ENCODE data around the gene TBC1D9B. TPM values are rescaled to one million over a fixed set of nuclear protein-coding genes. Genes with fewer than 3 reads are reported as not detected.

TBC1D9B gene
- total RNA-seq, 4 donors from 2014 or later, result 58.8 to 439 (median 212) TPM

DNA sequence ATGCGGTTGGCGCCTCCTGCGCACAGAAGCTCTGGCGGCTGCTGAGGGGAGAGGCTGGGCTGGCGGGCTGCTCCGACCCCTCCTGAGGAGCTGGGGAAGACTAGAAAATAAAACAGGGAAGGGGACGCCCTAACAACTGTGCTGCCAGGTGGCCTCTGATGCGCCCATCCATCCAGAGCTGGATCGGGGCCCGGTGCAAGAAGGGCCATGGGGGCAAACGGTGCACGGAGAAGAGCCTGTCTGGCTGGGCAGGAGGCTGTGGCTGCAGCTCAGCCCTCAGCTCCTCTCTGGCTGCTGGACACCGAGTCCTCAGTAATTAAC, 28.0 kb downstream of the TBC1D9B start:
- Histone ChIP-seq H3K27me3 (no peaks in the 10 kb centered on the region), H3K36me3 (peaks cover 0 to 82% of the 10 kb centered on the region in 2 donors), H3K4me1 (no peaks in the 10 kb centered on the region), H3K9me3 (peaks cover 0 to 20% (median 0%) of the 10 kb centered on the region in 3 donors), H3K4me3 (no peak overlapping the region), H3K27ac (no peak overlapping the region)
- TF ChIP-seq, protein P1, sequence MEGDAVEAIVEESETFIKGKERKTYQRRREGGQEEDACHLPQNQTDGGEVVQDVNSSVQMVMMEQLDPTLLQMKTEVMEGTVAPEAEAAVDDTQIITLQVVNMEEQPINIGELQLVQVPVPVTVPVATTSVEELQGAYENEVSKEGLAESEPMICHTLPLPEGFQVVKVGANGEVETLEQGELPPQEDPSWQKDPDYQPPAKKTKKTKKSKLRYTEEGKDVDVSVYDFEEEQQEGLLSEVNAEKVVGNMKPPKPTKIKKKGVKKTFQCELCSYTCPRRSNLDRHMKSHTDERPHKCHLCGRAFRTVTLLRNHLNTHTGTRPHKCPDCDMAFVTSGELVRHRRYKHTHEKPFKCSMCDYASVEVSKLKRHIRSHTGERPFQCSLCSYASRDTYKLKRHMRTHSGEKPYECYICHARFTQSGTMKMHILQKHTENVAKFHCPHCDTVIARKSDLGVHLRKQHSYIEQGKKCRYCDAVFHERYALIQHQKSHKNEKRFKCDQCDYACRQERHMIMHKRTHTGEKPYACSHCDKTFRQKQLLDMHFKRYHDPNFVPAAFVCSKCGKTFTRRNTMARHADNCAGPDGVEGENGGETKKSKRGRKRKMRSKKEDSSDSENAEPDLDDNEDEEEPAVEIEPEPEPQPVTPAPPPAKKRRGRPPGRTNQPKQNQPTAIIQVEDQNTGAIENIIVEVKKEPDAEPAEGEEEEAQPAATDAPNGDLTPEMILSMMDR (IDR thresholded peaks at IDR 0.05), result no peak
- TF ChIP-seq POLR2A (IDR thresholded peaks at IDR 0.05) (no peak), POLR2AphosphoS5 (IDR thresholded peaks at IDR 0.05) (no peak), EP300 (IDR thresholded peaks at IDR 0.05) (no peak)
- WGBS, 2 donors (ENCODE audit: low coverage in 1 of 2), result 100% methylated on average over 1 of the region's 13 CpGs; no CpG with 5 or more reads in 1 of the 2 donors
- ATAC-seq, result no peak

DNA sequence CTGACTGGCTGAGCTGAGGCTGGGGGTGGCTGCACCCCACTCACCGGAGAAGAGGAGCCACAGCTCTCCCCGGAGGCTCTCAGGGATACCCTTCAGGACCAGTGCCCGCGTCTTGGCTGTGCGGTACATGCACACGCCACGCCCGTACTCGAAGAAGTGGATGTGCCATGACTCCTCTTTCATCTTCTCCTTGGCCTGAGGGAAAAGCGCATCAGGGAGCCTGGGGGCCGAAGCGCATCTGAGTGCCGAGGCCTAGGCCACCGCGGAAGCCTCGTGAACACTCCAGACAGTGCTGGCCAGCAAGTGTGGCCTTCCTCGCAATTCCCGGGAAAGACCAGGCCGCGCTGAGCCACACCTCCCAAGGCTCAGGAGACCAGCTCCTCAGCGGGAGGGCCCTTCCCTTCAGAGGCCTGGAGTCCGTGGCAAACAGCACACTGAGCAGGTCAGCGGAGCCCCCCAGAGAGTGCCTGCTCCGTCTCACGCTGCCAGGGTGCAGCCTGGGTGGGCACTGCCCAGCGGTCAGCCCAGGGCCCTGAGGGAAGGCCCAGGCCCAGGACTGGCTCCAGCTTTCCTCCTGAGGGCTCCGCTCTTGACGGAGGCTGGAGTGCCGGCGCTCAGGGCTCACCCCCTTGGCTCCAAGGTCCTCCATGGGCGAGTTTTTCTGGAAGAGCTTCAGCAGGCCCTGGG, 28.6 kb downstream of the TBC1D9B start:
- H3K4me1 ChIP-seq, result no peaks in the 10 kb centered on the region
- peaks cover 0 to 82% of the 10 kb centered on the region in 2 donors for H3K36me3 ChIP-seq
- no peaks in the 10 kb centered on the region for H3K27me3 ChIP-seq
- peaks cover 0 to 20% (median 0%) of the 10 kb centered on the region in 3 donors for H3K9me3 ChIP-seq
- WGBS, 2 donors (ENCODE audit: low coverage in 1 of 2), result 96% methylated on average over 8 of the region's 31 CpGs; no CpG with 5 or more reads in 1 of the 2 donors
- no peak overlapping the region for H3K27ac ChIP-seq
- TF ChIP-seq POLR2AphosphoS5 (IDR thresholded peaks at IDR 0.05), result no peak
- TF ChIP-seq, protein P1 (IDR thresholded peaks at IDR 0.05), result no peak
- no peak for TF ChIP-seq EP300 (IDR thresholded peaks at IDR 0.05)
- TF ChIP-seq POLR2A (IDR thresholded peaks at IDR 0.05), result no peak
- no peak for ATAC-seq
- H3K4me3 ChIP-seq, result no peak overlapping the region

DNA sequence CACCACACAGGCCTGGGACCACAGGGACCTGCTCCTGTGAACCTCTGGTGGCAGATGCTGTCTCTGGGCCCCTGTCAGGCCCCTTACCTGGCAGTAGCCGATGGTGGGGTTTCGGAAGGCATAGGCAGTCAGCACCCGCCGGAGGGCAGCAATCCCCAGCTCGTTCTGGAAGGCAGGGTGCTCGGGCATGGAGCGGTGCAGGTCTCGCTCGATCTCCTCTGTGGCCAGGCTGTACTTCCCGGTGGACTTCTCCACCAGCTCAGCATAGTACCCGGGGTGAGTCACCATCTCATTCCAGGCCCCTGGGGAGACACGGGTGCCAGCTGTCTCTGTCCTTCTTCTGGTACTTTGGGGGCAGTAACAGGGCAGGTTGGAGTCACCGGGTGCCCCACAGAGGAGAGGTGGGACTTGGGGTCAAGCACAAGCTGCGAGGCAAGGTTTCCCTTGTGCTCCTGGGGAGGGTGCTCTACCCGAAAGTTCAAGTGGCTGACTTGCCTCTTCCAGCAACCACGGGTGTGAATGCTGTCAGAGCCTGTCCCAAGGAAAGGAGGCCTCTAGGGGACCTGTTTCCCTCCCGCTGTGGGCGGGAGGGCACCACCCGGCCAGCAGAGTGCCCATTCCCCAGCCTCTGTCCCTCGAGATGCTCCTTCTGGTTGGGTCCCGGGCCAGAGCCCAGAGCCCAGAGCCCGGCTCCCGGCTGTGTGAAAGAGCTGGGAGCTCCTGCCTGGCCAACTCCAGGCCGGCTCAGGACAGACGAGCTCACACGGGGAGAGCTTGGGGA, 29.3 kb downstream of the TBC1D9B start:
- Histone ChIP-seq H3K27ac (no peak overlapping the region), H3K9me3 (peaks cover 0 to 12% (median 0%) of the 10 kb centered on the region in 3 donors), H3K4me3 (no peak overlapping the region), H3K27me3 (no peaks in the 10 kb centered on the region), H3K36me3 (peaks cover 0 to 82% of the 10 kb centered on the region in 2 donors), H3K4me1 (no peaks in the 10 kb centered on the region)
- 93 to 96% methylated on average over 3 to 5 of the region's 26 CpGs for WGBS, 2 donors (ENCODE audit: low coverage in 1 of 2)
- no peak for ATAC-seq
- no peak for TF ChIP-seq POLR2A (IDR thresholded peaks at IDR 0.05)

DNA sequence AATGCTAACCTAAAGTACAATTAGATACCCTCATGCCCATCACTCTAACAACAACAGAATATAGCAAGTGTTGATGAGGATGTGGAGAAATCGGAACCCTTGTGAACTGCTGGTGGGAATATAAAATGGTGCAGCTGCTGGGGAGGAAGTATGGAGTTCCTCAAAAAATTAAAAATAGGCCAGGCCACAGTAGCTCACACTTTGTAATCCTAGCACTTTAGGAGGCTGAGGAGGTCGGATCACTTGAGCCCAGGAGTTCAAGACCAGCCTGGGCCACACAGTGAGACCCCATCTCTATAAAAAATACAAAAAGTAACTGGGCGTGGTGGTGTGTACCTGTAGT, 31.1 kb downstream of the TBC1D9B start:
- H3K36me3 ChIP-seq, result peaks cover 0 to 87% of the 10 kb centered on the region in 2 donors

More for the DNA sequence above, 31.1 kb downstream of the TBC1D9B start:
- H3K27me3 ChIP-seq, result no peaks in the 10 kb centered on the region
- TF ChIP-seq, protein P1 (IDR thresholded peaks at IDR 0.05), result no peak
- TF ChIP-seq EP300 (IDR thresholded peaks at IDR 0.05), result no peak
- TF ChIP-seq POLR2AphosphoS5 (IDR thresholded peaks at IDR 0.05), result no peak
- no peak for TF ChIP-seq POLR2A (IDR thresholded peaks at IDR 0.05)
- no peaks in the 10 kb centered on the region for H3K4me1 ChIP-seq
- no peak for ATAC-seq
- no peaks in the 10 kb centered on the region for H3K9me3 ChIP-seq
- H3K4me3 ChIP-seq, result no peak overlapping the region
- 89 to 94% methylated on average over 1 to 3 of the region's 3 CpGs for WGBS, 2 donors (ENCODE audit: low coverage in 1 of 2)
- no peak overlapping the region for H3K27ac ChIP-seq

All from gastroesophageal sphincter (tissue), 4 donors.